H9 (cell line): ENCODE measurements around the gene ATN1. TPM values are rescaled to one million over a fixed set of nuclear protein-coding genes. Genes with fewer than 3 reads are reported as not detected.

Source experiments
- DNase-seq: peaks from one replicate; pipeline ENCODE4 v3.0.0-alpha.2; 2017
- H2AFZ ChIP-seq: one replicate; pipeline ENCODE4 v1.6.1; 2013; ENCODE audit warnings: mild to moderate bottlenecking, low read length, control low read depth, moderate library complexity
- H2AK5ac ChIP-seq: 2 replicates; pipeline ENCODE4 v1.6.1; 2013; ENCODE audit warnings: low read length, control low read depth, mixed read lengths; ENCODE audit not compliant: insufficient read length
- H2BK120ac ChIP-seq: one replicate; pipeline ENCODE4 v1.6.1; 2013; ENCODE audit warnings: low read depth, mild to moderate bottlenecking, low read length, control low read depth, inconsistent platforms; ENCODE audit not compliant: poor library complexity, severe bottlenecking
- H2BK12ac ChIP-seq: 2 replicates; pipeline ENCODE4 v1.6.1; 2013; ENCODE audit warnings: low read length, control low read depth, mixed read lengths, low read depth; ENCODE audit not compliant: insufficient read length
- H2BK15ac ChIP-seq: 2 replicates; pipeline ENCODE4 v1.6.1; 2013; ENCODE audit warnings: low read depth, low read length, control low read depth
- H2BK20ac ChIP-seq: one replicate; pipeline ENCODE4 v1.6.1; 2013; ENCODE audit warnings: low read depth, mild to moderate bottlenecking, low read length, control low read depth, inconsistent platforms; ENCODE audit not compliant: poor library complexity, severe bottlenecking
- H2BK5ac ChIP-seq: 2 replicates; pipeline ENCODE4 v1.6.1; 2013; ENCODE audit warnings: low read length, control low read depth, mixed read lengths; ENCODE audit not compliant: insufficient read length
- H3K14ac ChIP-seq: 2 replicates; pipeline ENCODE4 v1.6.1; 2013; ENCODE audit warnings: low read length, control low read depth; ENCODE audit not compliant: insufficient read depth
- H3K18ac ChIP-seq: 2 replicates; pipeline ENCODE4 v1.6.1; 2013; ENCODE audit warnings: low read depth, mild to moderate bottlenecking, mixed read lengths, low read length, control low read depth; ENCODE audit not compliant: insufficient read length
- H3K23ac ChIP-seq: 2 replicates; pipeline ENCODE4 v1.6.1; 2013; ENCODE audit warnings: low read length, control low read depth, mixed read lengths, low read depth; ENCODE audit not compliant: insufficient read length
- H3K23me2 ChIP-seq: 2 replicates; pipeline ENCODE4 v1.6.1; 2013; ENCODE audit warnings: low read depth, mild to moderate bottlenecking, mixed read lengths, low read length, control low read depth; ENCODE audit not compliant: insufficient read length, poor library complexity, severe bottlenecking
- H3K27ac ChIP-seq: 2 replicates; pipeline ENCODE4 v1.5.1; 2013; ENCODE audit warnings: low read length, control low read depth, mixed read lengths, low read depth; ENCODE audit not compliant: insufficient read length
- H3K27me3 ChIP-seq: 2 replicates; pipeline ENCODE4 v1.6.1; 2013; ENCODE audit warnings: low read length, control low read depth, inconsistent platforms; ENCODE audit not compliant: insufficient read depth
- H3K4ac ChIP-seq: 2 replicates; pipeline ENCODE4 v1.6.1; 2013; ENCODE audit warnings: low read depth, mild to moderate bottlenecking, control low read depth, inconsistent platforms, low read length, moderate library complexity
- H3K4me1 ChIP-seq: 2 replicates; pipeline ENCODE4 v1.6.1; 2013; ENCODE audit warnings: low read length, control low read depth, inconsistent platforms; ENCODE audit not compliant: insufficient read depth
- H3K4me2 ChIP-seq: 2 replicates; pipeline ENCODE4 v1.6.1; 2013; ENCODE audit warnings: low read length, control low read depth, mixed read lengths; ENCODE audit not compliant: insufficient read length, insufficient read depth
- H3K56ac ChIP-seq: 2 replicates; pipeline ENCODE4 v1.6.1; 2013; ENCODE audit warnings: low read depth, mild to moderate bottlenecking, mixed read lengths, low read length, control low read depth; ENCODE audit not compliant: insufficient read length
- H3K79me1 ChIP-seq: 2 replicates; pipeline ENCODE4 v1.6.1; 2013; ENCODE audit warnings: low read depth, mild to moderate bottlenecking, moderate library complexity, low read length, control low read depth, inconsistent platforms; ENCODE audit not compliant: insufficient read depth, poor library complexity, severe bottlenecking
- H3K79me2 ChIP-seq: 2 replicates; pipeline ENCODE4 v1.6.1; 2013; ENCODE audit warnings: low read length, control low read depth, inconsistent platforms; ENCODE audit not compliant: insufficient read depth
- H3K9ac ChIP-seq: 2 replicates; pipeline ENCODE4 v1.6.1; 2013; ENCODE audit warnings: low read length, control low read depth, mixed read lengths; ENCODE audit not compliant: insufficient read length; ENCODE audit errors: extremely low read depth
- H3K9me3 ChIP-seq: one replicate; pipeline ENCODE4 v1.6.1; 2013; ENCODE audit warnings: low read depth, low read length, inconsistent platforms; ENCODE audit not compliant: control insufficient read depth
- H3T11ph ChIP-seq: one replicate; pipeline ENCODE4 v1.6.1; 2013; ENCODE audit warnings: mild to moderate bottlenecking, low read length, control low read depth, inconsistent platforms
- H4K20me1 ChIP-seq: one replicate; pipeline ENCODE4 v1.6.1; 2013; ENCODE audit not compliant: control insufficient read depth, insufficient read length, insufficient read depth
- H4K5ac ChIP-seq: 2 replicates; pipeline ENCODE4 v1.6.1; 2013; ENCODE audit warnings: low read depth, mild to moderate bottlenecking, mixed read lengths, low read length, control low read depth; ENCODE audit not compliant: insufficient read length
- H4K8ac ChIP-seq: replicated peaks from 2 replicates; pipeline ENCODE4 v1.6.1; 2013; ENCODE audit warnings: low read length, control low read depth, mixed read lengths, low read depth; ENCODE audit not compliant: insufficient read length
- H4K91ac ChIP-seq: 2 replicates; pipeline ENCODE4 v1.6.1; 2013; ENCODE audit warnings: low read depth, mild to moderate bottlenecking, moderate library complexity, mixed read lengths, low read length, control low read depth; ENCODE audit not compliant: insufficient read length
- H3K27ac Mint-ChIP-seq, 3 experiments: 2 replicates in 2 of 3; 3 replicates in 1 of 3; pipeline ENCODE4 v1.8.0; 2020 to 2021; ENCODE audit warnings: mixed read lengths in 3 of 3, mild to moderate bottlenecking in 1 of 3, moderate library complexity in 1 of 3
- H3K27me3 Mint-ChIP-seq: 2 replicates; pipeline ENCODE4 v1.8.0; 2021; ENCODE audit warnings: low read depth, mild to moderate bottlenecking, moderate library complexity, mixed read lengths
- H3K36me3 Mint-ChIP-seq, 3 experiments: 2 replicates in 2 of 3; 3 replicates in 1 of 3; pipeline ENCODE4 v1.8.0; 2020 to 2021; ENCODE audit warnings: low read depth in 3 of 3, mixed read lengths in 3 of 3; ENCODE audit not compliant: insufficient read depth in 1 of 3
- H3K4me1 Mint-ChIP-seq, 2 experiments: 2 replicates each; pipeline ENCODE4 v1.8.0; 2020; ENCODE audit warnings: mixed read lengths in 2 of 2
- H3K4me3 Mint-ChIP-seq, 2 experiments: 2 replicates in 1 of 2; 3 replicates in 1 of 2; pipeline ENCODE4 v1.8.0; 2020 to 2021; ENCODE audit warnings: mild to moderate bottlenecking in 2 of 2, mixed read lengths in 2 of 2, moderate library complexity in 1 of 2
- H3K9me3 Mint-ChIP-seq, 2 experiments: 2 replicates in 1 of 2; 3 replicates in 1 of 2; pipeline ENCODE4 v1.8.0; 2020; ENCODE audit warnings: mild to moderate bottlenecking in 2 of 2, mixed read lengths in 2 of 2, moderate library complexity in 1 of 2
- WGBS: extraction: QIAGEN DNeasy Blood & Tissue Kit; methylation state at CpG from one replicate; pipeline ENCODE4 v1.1.7; 2013; ENCODE audit warnings: missing lambda C conversion rate, low lambda C conversion rate, mixed read lengths; ENCODE audit not compliant: insufficient read length; ENCODE audit errors: extremely low coverage; 5-methylcytosine and 5-hydroxymethylcytosine counted together
- total RNA-seq: library from RNA; stranded (reverse); gene quantifications from 2 replicates; pipeline ENCODE4 v1.2.1, GENCODE V29; 2021
- TF ChIP-seq, protein P1 (sequence below): fragments of 200-600 bp; sonication (generic); conservative IDR thresholded peaks from 3 replicates; pipeline ENCODE4 v1.8.0; 2021; ENCODE audit warnings: antibody characterized with exemption, mild to moderate bottlenecking

The ATN1 gene
- total RNA-seq, 1 experiment from 2014 or later = 103 TPM

DNA sequence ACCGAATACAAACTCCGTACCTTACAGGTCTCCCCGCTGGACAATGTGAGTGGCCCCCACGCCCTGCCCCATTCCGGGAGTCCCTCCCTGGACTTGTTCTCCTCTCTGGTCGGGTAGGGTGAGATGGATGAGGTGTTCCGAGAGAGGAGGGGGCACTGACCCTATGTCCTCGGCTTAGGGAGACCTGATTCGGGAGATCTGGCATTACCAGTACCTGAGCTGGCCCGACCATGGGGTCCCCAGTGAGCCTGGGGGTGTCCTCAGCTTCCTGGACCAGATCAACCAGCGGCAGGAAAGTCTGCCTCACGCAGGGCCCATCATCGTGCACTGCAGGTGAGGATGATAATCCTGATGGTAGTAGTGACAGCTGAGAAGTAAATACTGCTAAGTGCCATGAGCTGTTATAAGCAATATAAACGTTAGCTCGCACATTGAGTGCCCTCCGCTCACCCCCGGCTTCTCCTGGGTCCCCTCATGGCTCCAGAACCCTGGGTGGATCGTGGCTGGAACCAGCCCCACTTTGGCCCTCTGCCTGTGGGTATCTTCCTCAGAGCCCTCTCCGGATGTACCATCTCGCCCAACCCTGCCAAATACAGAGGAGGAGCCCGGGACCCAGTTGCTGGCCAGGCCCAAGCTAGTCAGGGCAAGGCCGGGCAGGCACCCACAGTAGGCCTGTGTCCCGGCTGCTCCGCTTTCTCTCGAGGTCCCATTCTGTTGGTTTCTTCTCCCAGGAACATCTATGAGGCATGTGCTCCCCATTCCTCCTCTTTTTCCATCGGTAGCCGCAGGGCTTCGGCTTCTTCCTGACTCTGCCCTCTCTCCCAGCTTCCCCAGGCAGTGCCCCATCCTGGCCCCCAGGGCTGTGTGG, 30.2 kb downstream of the ATN1 start:
- Histone ChIP-seq H3K18ac (no peak overlapping the region), H3K14ac (no peak overlapping the region; the same call in 1 of the 2 replicates), H3K79me2 (no peaks in the 10 kb centered on the region; the same call in 1 of the 2 replicates), H3K27me3 (no peaks in the 10 kb centered on the region), H3K4ac (no peak overlapping the region), H4K20me1 (no peaks in the 10 kb centered on the region), H2BK5ac (no peak overlapping the region), H3K56ac (no peak overlapping the region), H4K8ac (no peak overlapping the region), H2BK20ac (no peak overlapping the region), H3K23me2 (peaks cover 17% of the 10 kb centered on the region), H3K9ac (no peak overlapping the region), H3T11ph (no peak overlapping the region), H2AK5ac (no peak overlapping the region), H2BK12ac (no peak overlapping the region), H3K4me1 (peaks cover 5% of the 10 kb centered on the region; the same call in 1 of the 2 replicates), H4K91ac (no peak overlapping the region), H2AFZ (no peak overlapping the region), H2BK120ac (no peak overlapping the region), H3K9me3 (no peaks in the 10 kb centered on the region), H2BK15ac (no peak overlapping the region), H3K23ac (no peak overlapping the region), H3K79me1 (no peaks in the 10 kb centered on the region), H3K27ac (no peak overlapping the region), H3K4me2 (no peak overlapping the region), H4K5ac (no peak overlapping the region)
- WGBS = no CpG with 5 or more reads among the region's 28 CpGs
- H3K4me3 Mint-ChIP-seq = no peak overlapping the region
- peaks cover 0 to 6% (median 0%) of the 10 kb centered on the region in 3 experiments; a peak in 4 of 7 replicates for H3K36me3 Mint-ChIP-seq
- TF ChIP-seq, protein P1, sequence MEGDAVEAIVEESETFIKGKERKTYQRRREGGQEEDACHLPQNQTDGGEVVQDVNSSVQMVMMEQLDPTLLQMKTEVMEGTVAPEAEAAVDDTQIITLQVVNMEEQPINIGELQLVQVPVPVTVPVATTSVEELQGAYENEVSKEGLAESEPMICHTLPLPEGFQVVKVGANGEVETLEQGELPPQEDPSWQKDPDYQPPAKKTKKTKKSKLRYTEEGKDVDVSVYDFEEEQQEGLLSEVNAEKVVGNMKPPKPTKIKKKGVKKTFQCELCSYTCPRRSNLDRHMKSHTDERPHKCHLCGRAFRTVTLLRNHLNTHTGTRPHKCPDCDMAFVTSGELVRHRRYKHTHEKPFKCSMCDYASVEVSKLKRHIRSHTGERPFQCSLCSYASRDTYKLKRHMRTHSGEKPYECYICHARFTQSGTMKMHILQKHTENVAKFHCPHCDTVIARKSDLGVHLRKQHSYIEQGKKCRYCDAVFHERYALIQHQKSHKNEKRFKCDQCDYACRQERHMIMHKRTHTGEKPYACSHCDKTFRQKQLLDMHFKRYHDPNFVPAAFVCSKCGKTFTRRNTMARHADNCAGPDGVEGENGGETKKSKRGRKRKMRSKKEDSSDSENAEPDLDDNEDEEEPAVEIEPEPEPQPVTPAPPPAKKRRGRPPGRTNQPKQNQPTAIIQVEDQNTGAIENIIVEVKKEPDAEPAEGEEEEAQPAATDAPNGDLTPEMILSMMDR = no peak
- H3K27ac Mint-ChIP-seq = peak overlapping the region in 1 of 3 experiments; percentile 82; a peak in 3 of 7 replicates
- no peaks in the 10 kb centered on the region for H3K9me3 Mint-ChIP-seq
- H3K4me1 Mint-ChIP-seq = peaks cover 29 to 46% of the 10 kb centered on the region in 2 experiments
- DNase-seq = no peak
- no peaks in the 10 kb centered on the region; the same call in 1 of the 2 replicates for H3K27me3 Mint-ChIP-seq
